Endothelial cell (in vitro differentiated cells): ENCODE results near the gene TCERG1L. TPM values are rescaled to one million over a fixed set of nuclear protein-coding genes. Genes with fewer than 3 reads are reported as not detected.

Experiments
- DNase-seq: peaks from one replicate; pipeline ENCODE4 v3.0.0; 2021; ENCODE audit warnings: low spot score
- H3K27ac Mint-ChIP-seq: one replicate; pipeline ENCODE4 v1.8.0; 2021; ENCODE audit warnings: mixed read lengths, inconsistent platforms; ENCODE audit not compliant: unreplicated experiment
- H3K27me3 Mint-ChIP-seq: one replicate; pipeline ENCODE4 v1.8.0; 2021; ENCODE audit warnings: mild to moderate bottlenecking, moderate library complexity, mixed read lengths, inconsistent platforms; ENCODE audit not compliant: unreplicated experiment
- H3K36me3 Mint-ChIP-seq: one replicate; pipeline ENCODE4 v1.8.0; 2021; ENCODE audit warnings: mild to moderate bottlenecking, low read depth, mixed read lengths, inconsistent platforms; ENCODE audit not compliant: unreplicated experiment
- H3K4me1 Mint-ChIP-seq: one replicate; pipeline ENCODE4 v1.8.0; 2021; ENCODE audit warnings: mild to moderate bottlenecking, mixed read lengths, inconsistent platforms; ENCODE audit not compliant: unreplicated experiment
- H3K4me3 Mint-ChIP-seq: one replicate; pipeline ENCODE4 v1.8.0; 2021; ENCODE audit warnings: mild to moderate bottlenecking, mixed read lengths, inconsistent platforms; ENCODE audit not compliant: unreplicated experiment
- H3K9me3 Mint-ChIP-seq: one replicate; pipeline ENCODE4 v1.8.0; 2021; ENCODE audit warnings: mixed read lengths, inconsistent platforms; ENCODE audit not compliant: unreplicated experiment
- total RNA-seq: library from RNA; stranded (reverse); fragmentation: NEBNext Ultra II Directional; extraction: Animal tissue kit (Norgen Biotek cat#: 25700); gene quantifications from one replicate; pipeline ENCODE4 v1.2.1, GENCODE V29; 2021; ENCODE audit not compliant: unreplicated experiment
- TF ChIP-seq, protein P1 (sequence below): fragments of 200-600 bp; sonication (generic); IDR thresholded peaks from one replicate; pipeline ENCODE4 v1.5.0; 2021; ENCODE audit warnings: antibody characterized with exemption; ENCODE audit not compliant: unreplicated experiment

Gene TCERG1L
- total RNA-seq, 1 donor from 2014 or later = not detected

DNA sequence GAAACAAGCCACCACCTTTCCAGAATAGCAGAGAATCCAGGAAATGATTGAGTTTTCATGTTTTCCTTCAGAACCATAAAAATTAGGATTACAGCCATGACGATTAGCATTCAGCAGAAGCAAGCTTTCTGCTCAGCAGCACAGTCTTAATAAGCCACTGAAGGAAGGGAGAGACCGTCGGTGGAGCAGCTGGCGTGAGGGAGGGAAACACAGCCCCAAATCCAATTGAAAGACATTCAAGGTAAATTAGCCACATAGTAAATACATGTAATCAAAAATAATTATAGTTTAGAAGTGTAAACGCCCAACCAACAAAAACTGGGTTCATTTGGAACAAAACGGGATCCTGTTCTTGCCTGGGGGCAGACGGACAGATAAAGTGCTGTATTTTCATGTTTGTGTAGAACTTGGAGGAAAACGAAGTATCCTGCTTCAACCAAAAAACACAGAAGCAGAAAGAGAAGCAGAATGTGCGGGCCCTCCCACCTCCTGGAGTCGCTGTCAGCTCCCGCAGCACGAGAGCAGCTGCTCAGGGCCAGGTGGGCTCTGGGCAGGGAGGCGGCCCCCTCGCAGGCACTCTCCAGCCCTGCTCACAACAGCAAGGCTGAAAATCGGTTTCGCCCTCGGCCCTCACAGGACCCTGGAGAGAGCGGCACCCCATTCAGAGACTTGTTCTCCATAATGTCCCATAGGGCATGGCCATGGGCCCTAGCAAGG is 84.9 kb downstream of the TCERG1L start:
- peaks cover 18% of the 10 kb centered on the region for H3K36me3 Mint-ChIP-seq

DNA sequence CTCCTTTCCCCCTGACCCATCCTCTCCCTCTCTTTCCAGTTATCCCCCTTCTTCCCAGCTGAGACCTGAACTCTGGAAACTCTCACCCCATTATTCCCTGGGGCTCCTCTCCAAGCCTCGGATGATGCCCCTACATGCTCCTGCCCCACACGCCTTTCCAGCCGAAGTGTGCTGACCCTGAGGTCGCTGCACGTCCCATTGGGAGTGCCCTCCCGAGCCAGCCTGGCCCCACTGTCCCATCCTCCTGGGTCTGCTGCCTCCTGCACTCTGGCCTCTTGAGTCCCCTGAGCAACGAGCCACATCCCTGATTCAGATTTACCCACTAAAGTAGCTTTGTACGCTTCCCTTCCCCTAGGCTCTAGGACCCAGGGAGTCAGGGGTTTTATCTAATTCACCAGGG is 87.4 kb downstream of the TCERG1L start:
- H3K9me3 Mint-ChIP-seq = peaks cover 40% of the 10 kb centered on the region
- no peaks in the 10 kb centered on the region for H3K4me1 Mint-ChIP-seq
- DNase-seq = no peak
- H3K27ac Mint-ChIP-seq = no peak overlapping the region
- no peak overlapping the region for H3K4me3 Mint-ChIP-seq
- peaks cover 9% of the 10 kb centered on the region for H3K27me3 Mint-ChIP-seq
- TF ChIP-seq, protein P1, sequence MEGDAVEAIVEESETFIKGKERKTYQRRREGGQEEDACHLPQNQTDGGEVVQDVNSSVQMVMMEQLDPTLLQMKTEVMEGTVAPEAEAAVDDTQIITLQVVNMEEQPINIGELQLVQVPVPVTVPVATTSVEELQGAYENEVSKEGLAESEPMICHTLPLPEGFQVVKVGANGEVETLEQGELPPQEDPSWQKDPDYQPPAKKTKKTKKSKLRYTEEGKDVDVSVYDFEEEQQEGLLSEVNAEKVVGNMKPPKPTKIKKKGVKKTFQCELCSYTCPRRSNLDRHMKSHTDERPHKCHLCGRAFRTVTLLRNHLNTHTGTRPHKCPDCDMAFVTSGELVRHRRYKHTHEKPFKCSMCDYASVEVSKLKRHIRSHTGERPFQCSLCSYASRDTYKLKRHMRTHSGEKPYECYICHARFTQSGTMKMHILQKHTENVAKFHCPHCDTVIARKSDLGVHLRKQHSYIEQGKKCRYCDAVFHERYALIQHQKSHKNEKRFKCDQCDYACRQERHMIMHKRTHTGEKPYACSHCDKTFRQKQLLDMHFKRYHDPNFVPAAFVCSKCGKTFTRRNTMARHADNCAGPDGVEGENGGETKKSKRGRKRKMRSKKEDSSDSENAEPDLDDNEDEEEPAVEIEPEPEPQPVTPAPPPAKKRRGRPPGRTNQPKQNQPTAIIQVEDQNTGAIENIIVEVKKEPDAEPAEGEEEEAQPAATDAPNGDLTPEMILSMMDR = no peak
- H3K36me3 Mint-ChIP-seq = peaks cover 22% of the 10 kb centered on the region

More for the DNA sequence above, 84.9 kb downstream of the TCERG1L start:
- Mint-ChIP-seq H3K27ac (no peak overlapping the region), H3K9me3 (peaks cover 43% of the 10 kb centered on the region), H3K27me3 (peaks cover 9% of the 10 kb centered on the region), H3K4me1 (no peaks in the 10 kb centered on the region), H3K4me3 (no peak overlapping the region)
- no peak for DNase-seq
- TF ChIP-seq, protein P1 = no peak

DNA sequence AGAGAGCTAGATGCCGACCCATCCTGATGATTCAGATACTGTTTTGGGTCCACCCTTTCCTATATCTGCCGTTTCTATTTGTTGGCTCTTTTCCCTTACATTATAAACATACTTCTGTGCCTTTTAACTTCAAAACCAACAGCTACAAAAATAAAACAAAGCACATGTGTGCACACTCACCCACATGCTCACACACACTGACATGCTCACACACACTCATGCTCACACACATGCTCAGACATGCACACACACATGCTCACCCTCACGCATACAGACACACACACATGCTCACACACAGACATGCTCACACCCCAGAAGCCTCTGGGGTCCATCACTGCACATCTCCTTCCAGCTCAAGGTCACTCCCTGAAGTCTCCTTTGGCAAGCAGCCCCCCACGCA is 88.1 kb downstream of the TCERG1L start:
- H3K27me3 Mint-ChIP-seq = peaks cover 9% of the 10 kb centered on the region
- TF ChIP-seq, protein P1 = no peak
- no peak overlapping the region for H3K4me3 Mint-ChIP-seq

DNA sequence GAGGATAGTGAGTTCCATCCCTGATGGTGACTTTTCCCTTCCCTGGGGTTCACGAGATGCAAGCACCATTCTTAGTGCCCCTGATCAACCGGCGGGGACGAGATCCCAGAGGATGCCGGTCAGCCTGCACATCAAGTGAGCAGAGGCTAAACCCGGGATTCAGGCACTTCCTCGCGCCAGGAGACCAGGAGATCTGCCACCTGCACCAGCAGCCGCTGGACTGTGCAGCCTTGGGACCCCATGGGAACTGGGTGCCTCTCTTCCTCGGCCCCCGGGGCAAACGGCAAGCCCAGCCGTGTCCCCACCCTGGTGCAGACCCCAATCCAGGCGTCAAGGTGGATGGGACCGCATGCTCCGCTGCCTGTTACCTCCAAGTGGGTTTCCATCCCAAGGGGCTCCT is 88.5 kb downstream of the TCERG1L start:
- peaks cover 22% of the 10 kb centered on the region for H3K36me3 Mint-ChIP-seq
- H3K4me3 Mint-ChIP-seq = no peak overlapping the region
- TF ChIP-seq, protein P1 = no peak
- H3K27me3 Mint-ChIP-seq = peaks cover 9% of the 10 kb centered on the region
- no peak for DNase-seq
- no peak overlapping the region for H3K27ac Mint-ChIP-seq
- peaks cover 38% of the 10 kb centered on the region for H3K9me3 Mint-ChIP-seq
- no peaks in the 10 kb centered on the region for H3K4me1 Mint-ChIP-seq

More for the DNA sequence above, 88.1 kb downstream of the TCERG1L start:
- no peak for DNase-seq
- Mint-ChIP-seq H3K27ac (no peak overlapping the region), H3K36me3 (peaks cover 22% of the 10 kb centered on the region), H3K4me1 (no peaks in the 10 kb centered on the region), H3K9me3 (peaks cover 38% of the 10 kb centered on the region)

DNA sequence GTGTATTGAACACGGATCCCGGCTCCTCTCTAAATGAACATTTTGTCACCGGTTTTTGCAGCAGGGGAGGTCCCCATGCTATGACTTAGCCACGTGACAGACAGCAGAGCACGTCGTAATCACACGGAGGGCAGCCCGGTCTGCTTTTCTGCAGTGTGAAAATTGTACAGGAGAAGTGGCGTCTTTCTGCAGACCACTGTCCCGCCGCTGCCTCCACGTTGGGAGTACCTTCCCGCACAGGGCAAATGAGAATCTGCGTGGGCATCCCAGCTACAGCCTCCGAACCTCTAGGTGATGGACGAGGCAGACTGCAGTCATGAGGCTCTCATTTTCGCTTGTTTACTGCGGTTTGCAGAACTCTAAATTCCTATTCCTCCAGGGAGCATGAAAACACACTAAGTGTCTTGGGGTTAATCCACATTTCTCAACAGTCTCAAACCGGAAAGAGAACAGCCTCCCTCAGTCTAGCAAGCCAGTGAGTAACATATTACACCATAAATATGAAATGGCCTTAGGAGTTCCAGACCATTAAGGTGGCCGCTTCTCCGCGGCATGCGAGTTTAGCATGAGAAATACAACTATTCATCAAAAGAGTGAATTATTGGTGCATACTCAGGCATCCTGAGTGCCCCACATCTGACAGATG is 89.8 kb downstream of the TCERG1L start:
- Mint-ChIP-seq H3K27me3 (peaks cover 9% of the 10 kb centered on the region), H3K36me3 (peaks cover 22% of the 10 kb centered on the region), H3K27ac (no peak overlapping the region), H3K4me3 (no peak overlapping the region), H3K9me3 (peaks cover 34% of the 10 kb centered on the region), H3K4me1 (no peaks in the 10 kb centered on the region)
- TF ChIP-seq, protein P1 = no peak
- no peak for DNase-seq
